ENCODE measurements around the gene SEC24B. TPM values are rescaled to one million over a fixed set of nuclear protein-coding genes. Genes with fewer than 3 reads are reported as not detected.

SEC24B gene
- total RNA-seq, 1 donor from 2014 or later, result 40.3 TPM

DNA sequence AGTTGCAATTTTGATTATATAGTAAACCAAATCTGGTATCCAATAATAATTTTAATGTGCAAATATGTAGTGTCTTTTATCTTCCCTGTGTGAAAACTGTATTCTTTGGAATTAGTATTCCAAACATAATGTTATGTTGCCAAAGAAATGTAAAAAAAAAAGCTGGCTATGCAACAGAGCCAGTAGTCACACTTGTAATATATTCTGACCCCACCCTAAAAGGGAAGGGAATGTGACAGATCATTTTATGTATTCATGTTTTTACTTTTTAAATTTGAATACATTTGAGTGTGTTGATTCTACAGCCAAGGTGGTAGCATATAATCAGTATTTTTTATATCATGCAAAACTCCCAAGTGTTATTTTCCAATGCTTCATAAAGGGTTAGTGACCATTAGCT lies 98.6 kb downstream of the SEC24B start:
- no peak overlapping the region for H3K4me3 Mint-ChIP-seq (ENCODE audit: low read depth)
- H3K9me3 Mint-ChIP-seq (ENCODE audit: low read depth), result peaks cover 3% of the 10 kb centered on the region
- no peaks in the 10 kb centered on the region for H3K4me1 Mint-ChIP-seq (ENCODE audit: low read depth)
- no peaks in the 10 kb centered on the region for H3K27me3 Mint-ChIP-seq
- TF ChIP-seq, protein P1, sequence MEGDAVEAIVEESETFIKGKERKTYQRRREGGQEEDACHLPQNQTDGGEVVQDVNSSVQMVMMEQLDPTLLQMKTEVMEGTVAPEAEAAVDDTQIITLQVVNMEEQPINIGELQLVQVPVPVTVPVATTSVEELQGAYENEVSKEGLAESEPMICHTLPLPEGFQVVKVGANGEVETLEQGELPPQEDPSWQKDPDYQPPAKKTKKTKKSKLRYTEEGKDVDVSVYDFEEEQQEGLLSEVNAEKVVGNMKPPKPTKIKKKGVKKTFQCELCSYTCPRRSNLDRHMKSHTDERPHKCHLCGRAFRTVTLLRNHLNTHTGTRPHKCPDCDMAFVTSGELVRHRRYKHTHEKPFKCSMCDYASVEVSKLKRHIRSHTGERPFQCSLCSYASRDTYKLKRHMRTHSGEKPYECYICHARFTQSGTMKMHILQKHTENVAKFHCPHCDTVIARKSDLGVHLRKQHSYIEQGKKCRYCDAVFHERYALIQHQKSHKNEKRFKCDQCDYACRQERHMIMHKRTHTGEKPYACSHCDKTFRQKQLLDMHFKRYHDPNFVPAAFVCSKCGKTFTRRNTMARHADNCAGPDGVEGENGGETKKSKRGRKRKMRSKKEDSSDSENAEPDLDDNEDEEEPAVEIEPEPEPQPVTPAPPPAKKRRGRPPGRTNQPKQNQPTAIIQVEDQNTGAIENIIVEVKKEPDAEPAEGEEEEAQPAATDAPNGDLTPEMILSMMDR (IDR thresholded peaks at IDR 0.05; ENCODE audit: unreplicated experiment), result no peak
- no peak overlapping the region for H3K27ac Mint-ChIP-seq
- DNase-seq (ENCODE audit: low spot score, unreplicated experiment), result no peak
- H3K36me3 Mint-ChIP-seq (ENCODE audit: insufficient read depth), result peaks cover 42% of the 10 kb centered on the region

DNA sequence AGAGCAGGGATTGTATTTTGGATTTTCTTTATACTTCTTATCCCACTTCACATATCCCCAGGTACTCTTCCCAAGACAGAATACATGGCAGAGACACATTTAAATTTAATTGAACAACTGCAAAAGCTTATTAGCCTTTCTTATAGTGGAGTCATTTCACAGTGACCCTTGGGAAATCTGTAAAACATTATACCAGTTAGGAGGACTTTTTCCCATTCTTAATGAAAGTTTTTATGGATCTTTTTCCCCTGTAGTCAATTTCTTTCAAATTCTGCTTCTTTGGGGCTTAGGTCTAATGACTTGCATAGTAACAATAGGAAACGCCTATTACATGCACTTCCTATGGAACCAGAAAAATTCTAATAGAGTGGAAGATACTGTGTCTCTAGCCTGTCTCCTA lies 111.8 kb downstream of the SEC24B start:
- no peaks in the 10 kb centered on the region for H3K4me1 Mint-ChIP-seq (ENCODE audit: low read depth)
- no peaks in the 10 kb centered on the region for H3K27me3 Mint-ChIP-seq
- H3K4me3 Mint-ChIP-seq (ENCODE audit: low read depth), result no peak overlapping the region
- H3K9me3 Mint-ChIP-seq (ENCODE audit: low read depth), result no peaks in the 10 kb centered on the region
- no peak for DNase-seq (ENCODE audit: low spot score, unreplicated experiment)
- H3K27ac Mint-ChIP-seq, result no peak overlapping the region
- H3K36me3 Mint-ChIP-seq (ENCODE audit: insufficient read depth), result peaks cover under 1% of the 10 kb centered on the region
- TF ChIP-seq, protein P1 (IDR thresholded peaks at IDR 0.05; ENCODE audit: unreplicated experiment), result no peak

DNA sequence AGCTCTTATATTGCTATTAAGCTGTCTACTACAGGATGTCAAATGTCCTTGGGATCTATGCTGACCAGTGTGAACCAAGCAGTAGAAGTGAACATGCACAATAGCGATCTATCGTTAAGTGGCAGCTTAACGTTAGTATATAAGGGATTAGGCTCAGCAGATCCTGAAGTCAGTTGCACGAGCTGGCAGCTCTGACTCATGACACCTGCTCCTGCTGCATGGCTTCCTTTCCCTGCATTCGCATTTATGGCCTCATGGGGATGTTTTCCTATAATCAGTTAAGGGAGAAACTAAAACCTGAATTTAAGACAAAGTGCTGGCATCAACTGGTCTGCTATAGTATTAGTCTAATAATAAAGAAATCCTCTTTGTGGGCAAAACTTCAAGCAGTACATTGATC lies 113.8 kb downstream of the SEC24B start:
- no peaks in the 10 kb centered on the region for H3K27me3 Mint-ChIP-seq
- H3K27ac Mint-ChIP-seq, result no peak overlapping the region
- H3K9me3 Mint-ChIP-seq (ENCODE audit: low read depth), result no peaks in the 10 kb centered on the region

DNA sequence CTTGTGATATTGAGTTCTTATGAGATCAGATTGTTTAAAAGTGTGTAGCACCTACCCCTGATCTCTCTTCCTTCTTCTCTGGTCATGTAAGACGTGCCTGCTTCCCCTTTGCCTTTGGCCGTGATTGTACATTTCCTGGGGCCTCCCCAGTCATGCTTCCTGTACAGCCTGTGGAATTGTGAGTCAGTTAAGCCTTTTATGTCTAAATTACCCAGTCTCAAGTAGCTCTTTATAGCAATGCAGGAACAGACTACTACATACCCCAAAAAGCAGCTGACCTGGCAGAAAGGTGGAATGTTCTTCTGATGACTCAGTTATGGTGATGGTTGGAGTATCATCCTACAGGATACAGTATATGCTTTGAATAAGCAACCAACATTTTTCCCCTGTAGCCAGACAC lies 115.0 kb downstream of the SEC24B start:
- Mint-ChIP-seq H3K4me3 (ENCODE audit: low read depth) (no peak overlapping the region), H3K27ac (no peak overlapping the region), H3K27me3 (no peaks in the 10 kb centered on the region), H3K36me3 (ENCODE audit: insufficient read depth) (no peaks in the 10 kb centered on the region), H3K9me3 (ENCODE audit: low read depth) (no peaks in the 10 kb centered on the region), H3K4me1 (ENCODE audit: low read depth) (no peaks in the 10 kb centered on the region)
- TF ChIP-seq, protein P1 (IDR thresholded peaks at IDR 0.05; ENCODE audit: unreplicated experiment), result no peak
- DNase-seq (ENCODE audit: low spot score, unreplicated experiment), result no peak

More for the DNA sequence above, 113.8 kb downstream of the SEC24B start:
- TF ChIP-seq, protein P1 (IDR thresholded peaks at IDR 0.05; ENCODE audit: unreplicated experiment), result no peak
- H3K4me3 Mint-ChIP-seq (ENCODE audit: low read depth), result no peak overlapping the region
- no peak for DNase-seq (ENCODE audit: low spot score, unreplicated experiment)
- no peaks in the 10 kb centered on the region for H3K36me3 Mint-ChIP-seq (ENCODE audit: insufficient read depth)
- no peaks in the 10 kb centered on the region for H3K4me1 Mint-ChIP-seq (ENCODE audit: low read depth)

DNA sequence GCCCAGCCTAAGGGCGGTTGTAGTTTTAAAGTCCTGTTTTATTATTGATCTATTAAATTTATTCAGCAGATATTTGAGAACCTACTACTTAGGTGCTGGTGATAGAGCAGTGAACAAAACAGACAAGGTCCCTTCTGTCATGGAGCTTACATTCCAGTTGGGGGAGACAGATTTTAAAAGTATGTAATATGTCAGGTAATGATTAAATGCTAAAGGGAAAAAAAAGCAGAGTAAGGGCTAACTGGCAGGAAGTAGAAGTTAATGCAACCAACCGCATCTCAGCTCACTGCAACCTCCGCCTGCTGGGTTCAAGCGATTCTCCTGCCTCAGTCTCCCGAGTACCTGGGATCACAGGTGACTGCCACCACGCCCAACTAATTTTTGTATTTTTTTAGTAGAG lies 118.6 kb downstream of the SEC24B start:
- Mint-ChIP-seq H3K4me1 (ENCODE audit: low read depth) (no peaks in the 10 kb centered on the region), H3K4me3 (ENCODE audit: low read depth) (no peak overlapping the region), H3K27me3 (no peaks in the 10 kb centered on the region), H3K27ac (no peak overlapping the region), H3K9me3 (ENCODE audit: low read depth) (no peaks in the 10 kb centered on the region), H3K36me3 (ENCODE audit: insufficient read depth) (peaks cover 4% of the 10 kb centered on the region)
- TF ChIP-seq, protein P1 (IDR thresholded peaks at IDR 0.05; ENCODE audit: unreplicated experiment), result no peak
- no peak for DNase-seq (ENCODE audit: low spot score, unreplicated experiment)

Measured in progenitor cell of endocrine pancreas (in vitro differentiated cells).